AG10803 (cell line): ENCODE data around the gene CCDC178.

ENCODE experiments used
- DNase-seq: peaks from one replicate; pipeline ENCODE4 v3.0.0; 2010; ENCODE audit warnings: low read depth
- H3K4me3 ChIP-seq: 2 replicates; pipeline ENCODE4 v1.5.1; 2011; ENCODE audit warnings: mild to moderate bottlenecking, low read length, control low read depth
- TF ChIP-seq, protein P1 (sequence below): conservative IDR thresholded peaks from 2 replicates; pipeline ENCODE4 v1.5.1; 2011; ENCODE audit warnings: mild to moderate bottlenecking, low read length, control low read depth, inconsistent platforms

The CCDC178 gene

DNA sequence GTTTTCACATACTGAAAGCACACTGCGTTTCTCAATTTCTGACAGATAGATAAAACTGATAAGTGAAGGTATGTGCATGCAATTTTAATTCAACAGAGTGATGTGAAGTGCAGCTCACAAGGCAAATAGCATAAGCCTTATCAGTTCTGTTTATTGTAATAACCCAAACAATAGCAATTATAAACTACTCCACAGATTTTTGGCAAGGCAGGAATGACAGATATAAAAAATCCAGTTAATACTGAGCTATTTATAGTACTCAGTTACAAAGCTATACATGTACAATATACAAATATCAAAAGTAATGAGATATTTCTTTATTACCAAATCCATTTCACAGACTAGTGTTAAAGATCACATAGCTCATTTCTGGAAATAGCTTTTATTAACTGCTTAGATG is 456.8 kb downstream of the CCDC178 start:
- H3K4me3 ChIP-seq, result no peak overlapping the region
- DNase-seq, result no peak
- TF ChIP-seq, protein P1, sequence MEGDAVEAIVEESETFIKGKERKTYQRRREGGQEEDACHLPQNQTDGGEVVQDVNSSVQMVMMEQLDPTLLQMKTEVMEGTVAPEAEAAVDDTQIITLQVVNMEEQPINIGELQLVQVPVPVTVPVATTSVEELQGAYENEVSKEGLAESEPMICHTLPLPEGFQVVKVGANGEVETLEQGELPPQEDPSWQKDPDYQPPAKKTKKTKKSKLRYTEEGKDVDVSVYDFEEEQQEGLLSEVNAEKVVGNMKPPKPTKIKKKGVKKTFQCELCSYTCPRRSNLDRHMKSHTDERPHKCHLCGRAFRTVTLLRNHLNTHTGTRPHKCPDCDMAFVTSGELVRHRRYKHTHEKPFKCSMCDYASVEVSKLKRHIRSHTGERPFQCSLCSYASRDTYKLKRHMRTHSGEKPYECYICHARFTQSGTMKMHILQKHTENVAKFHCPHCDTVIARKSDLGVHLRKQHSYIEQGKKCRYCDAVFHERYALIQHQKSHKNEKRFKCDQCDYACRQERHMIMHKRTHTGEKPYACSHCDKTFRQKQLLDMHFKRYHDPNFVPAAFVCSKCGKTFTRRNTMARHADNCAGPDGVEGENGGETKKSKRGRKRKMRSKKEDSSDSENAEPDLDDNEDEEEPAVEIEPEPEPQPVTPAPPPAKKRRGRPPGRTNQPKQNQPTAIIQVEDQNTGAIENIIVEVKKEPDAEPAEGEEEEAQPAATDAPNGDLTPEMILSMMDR, result no peak

GRCh38 chr18:32980896-32981295 is 459.6 kb downstream of the CCDC178 start:
- TF ChIP-seq, protein P1, result no peak

GRCh38 chr18:32975501-32975900 is 465.0 kb downstream of the CCDC178 start:
- no peak overlapping the region for H3K4me3 ChIP-seq
- DNase-seq, result no peak
- TF ChIP-seq, protein P1, result no peak

More at GRCh38 chr18:32980896-32981295, 459.6 kb downstream of the CCDC178 start:
- no peak overlapping the region for H3K4me3 ChIP-seq
- DNase-seq, result no peak

GRCh38 chr18:32975163-32975436 is 465.4 kb downstream of the CCDC178 start:
- no peak for DNase-seq
- H3K4me3 ChIP-seq, result no peak overlapping the region
- TF ChIP-seq, protein P1, result no peak

- no peak overlapping the region for H3K4me3 ChIP-seq
- DNase-seq, result no peak
- TF ChIP-seq, protein P1, result no peak
Measured at GRCh38 chr18:32974421-32975162, 465.9 kb downstream of the CCDC178 start.

DNA sequence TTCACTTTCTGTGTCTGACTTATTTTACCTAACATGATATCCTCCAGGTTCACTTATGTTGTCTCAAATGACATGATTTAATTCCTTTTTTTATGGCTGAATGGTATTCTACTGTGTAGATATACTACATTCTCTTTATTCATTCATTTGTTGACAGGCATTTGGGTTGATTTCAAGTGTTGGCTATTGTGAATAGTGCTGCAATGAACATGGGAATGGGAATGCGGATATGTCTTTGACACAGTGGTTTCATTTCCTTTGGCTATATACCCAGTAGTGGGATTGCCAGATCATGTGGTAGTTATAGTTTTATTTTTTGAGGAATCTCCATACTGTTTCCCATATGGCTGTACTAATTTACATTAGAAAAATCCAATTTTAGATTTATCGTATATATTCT is 472.3 kb downstream of the CCDC178 start:
- no peak overlapping the region for H3K4me3 ChIP-seq
- DNase-seq, result no peak

GRCh38 chr18:32966141-32966540 is 474.4 kb downstream of the CCDC178 start:
- H3K4me3 ChIP-seq, result no peak overlapping the region

More for the DNA sequence above, 472.3 kb downstream of the CCDC178 start:
- TF ChIP-seq, protein P1, result no peak

More at GRCh38 chr18:32966141-32966540, 474.4 kb downstream of the CCDC178 start:
- DNase-seq, result no peak
- TF ChIP-seq, protein P1, result no peak
